Skin epidermis (tissue), 12 donors: ENCODE data around the gene FBXW9.
"Not testable (repeated sequence)": the region's sequence is repeated elsewhere in the genome, so short reads cannot be mapped to it uniquely, and the experiment has no call there.

ENCODE experiments used
- H3K27ac ChIP-seq, 21 experiments: fragments of 200-600 bp; sonication (generic) in 11 of 21; one replicate each; pipeline ENCODE4 v1.5.0; 2020; ENCODE audit warnings: mild to moderate bottlenecking in 3 of 21, inconsistent platforms in 2 of 21, moderate library complexity in 2 of 21
- H3K4me3 ChIP-seq, 7 experiments: fragments of 200-600 bp; sonication (generic) in 2 of 7; one replicate each; pipeline ENCODE4 v1.5.0; 2020; ENCODE audit warnings: inconsistent platforms in 2 of 7, mild to moderate bottlenecking in 2 of 7, moderate library complexity in 1 of 7

Gene FBXW9

GRCh38 chr19:12696366-12697335, at the start of gene FBXW9:
Gene FBXW9, minus strand, starts transcription at chr19:12696631. Its CDS starts 50 bp downstream, at chr19:12696581.
- peak within 1 kb of the TSS; percentile 62 to 99 (median 84) for H3K4me3 ChIP-seq
- peak within 1 kb of the TSS in 20 of 21 experiments; percentile 20 to 90 (median 82) for H3K27ac ChIP-seq

GRCh38 chr19:12745166-12745897, 48.9 kb upstream of the FBXW9 start:
- H3K4me3 ChIP-seq = no peak overlapping the region
- H3K27ac ChIP-seq = no peak overlapping the region

- Histone ChIP-seq H3K4me3 (peak overlapping the region; percentile 69 to 91 (median 85)), H3K27ac (peak overlapping the region in 20 of 21 experiments; percentile 85 to 99 (median 96))
Measured at GRCh38 chr19:12737835-12738351, 41.5 kb upstream of the FBXW9 start.

GRCh38 chr19:12736995-12737834, 40.8 kb upstream of the FBXW9 start, which contains the start of gene GET3:
Gene GET3, plus strand, starts transcription at chr19:12737497. Its CDS starts 9 bp downstream, at chr19:12737506.
- Histone ChIP-seq H3K4me3 (peak within 1 kb of the TSS; percentile 69 to 91 (median 85)), H3K27ac (peak within 1 kb of the TSS; percentile 16 to 99 (median 96))

- H3K27ac ChIP-seq = peak overlapping the region; percentile 63 to 100 (median 96)
- H3K4me3 ChIP-seq = peak overlapping the region; percentile 61 to 100 (median 88)
Measured at GRCh38 chr19:12733369-12734214, 37.2 kb upstream of the FBXW9 start.

- no peak overlapping the region for H3K4me3 ChIP-seq
- no peak overlapping the region for H3K27ac ChIP-seq
Measured at GRCh38 chr19:12731337-12731736, 34.9 kb upstream of the FBXW9 start.

- Histone ChIP-seq H3K27ac (no peak overlapping the region), H3K4me3 (no peak overlapping the region)
Measured at GRCh38 chr19:12730064-12730463, 33.6 kb upstream of the FBXW9 start.

GRCh38 chr19:12727745-12728433, 31.5 kb upstream of the FBXW9 start:
- H3K4me3 ChIP-seq = no peak overlapping the region
- H3K27ac ChIP-seq = no peak overlapping the region

- no peak overlapping the region for H3K27ac ChIP-seq
- H3K4me3 ChIP-seq = no peak overlapping the region
Measured at GRCh38 chr19:12726988-12727316, 30.5 kb upstream of the FBXW9 start.

- not testable (repeated sequence) for H3K4me3 ChIP-seq, H3K27ac ChIP-seq
Measured at GRCh38 chr19:12725612-12726011, 29.2 kb upstream of the FBXW9 start.

GRCh38 chr19:12723641-12724426, 27.4 kb upstream of the FBXW9 start, which contains the start of gene TNPO2:
Gene TNPO2, minus strand, starts transcription at chr19:12723932. Its CDS starts 2,955 bp downstream, at chr19:12720977.
- Histone ChIP-seq H3K4me3 (peak within 1 kb of the TSS; percentile 70 to 94 (median 81)), H3K27ac (peak within 1 kb of the TSS; percentile 19 to 99 (median 96))

GRCh38 chr19:12723381-12723640, 26.9 kb upstream of the FBXW9 start:
- peak overlapping the region; percentile 70 to 94 (median 81) for H3K4me3 ChIP-seq

GRCh38 chr19:12722566-12723380, 26.3 kb upstream of the FBXW9 start:
- H3K27ac ChIP-seq = peak overlapping the region; percentile 91 to 99 (median 97)
- H3K4me3 ChIP-seq = peak overlapping the region; percentile 70 to 94 (median 81)

More at GRCh38 chr19:12723381-12723640, 26.9 kb upstream of the FBXW9 start:
- H3K27ac ChIP-seq = peak overlapping the region; percentile 19 to 99 (median 96)

- peak overlapping the region; percentile 91 to 99 (median 97) for H3K27ac ChIP-seq
- H3K4me3 ChIP-seq = peak overlapping the region; percentile 70 to 94 (median 81)
Measured at GRCh38 chr19:12721656-12722565, 25.5 kb upstream of the FBXW9 start.
